HepG2 (cell line): ENCODE results near the gene RAET1E. TPM values are rescaled to one million over a fixed set of nuclear protein-coding genes. Genes with fewer than 3 reads are reported as not detected.
"Not testable (repeated sequence)": the region's sequence is repeated elsewhere in the genome, so short reads cannot be mapped to it uniquely, and the experiment has no call there.

ENCODE experiments used
- ATAC-seq: fragments of 200-7000 bp; cut with Tn5 transposase; 3 replicates; pipeline ENCODE4 v1.9.1; 2020; ENCODE audit warnings: mild to moderate bottlenecking, moderate library complexity
- BruUV-seq: library from RNA; stranded (reverse); fragments of 400-500 nt; replicated peaks from 2 replicates; lab custom pipeline; 2021; lab: Mats Ljungman, UMichigan
- CTCF ChIA-PET: fragments of 300-600 bp; formaldehyde crosslinking; extraction: SDS; loops from one replicate; lab custom pipeline; 2021; ENCODE audit warnings: low total read pairs, inconsistent platforms, low intra/inter-chr PET ratio; lab: Yijun Ruan, JAX
- POLR2A ChIA-PET: fragments of 350-600 bp; sonication (Branson Sonifier 250); formaldehyde crosslinking; loops from one replicate; lab custom pipeline; 2020; ENCODE audit warnings: antibody characterized with exemption, inconsistent platforms; lab: Yijun Ruan, JAX
- DNase-seq: peaks from one replicate; pipeline ENCODE4 v3.0.0-alpha.2; 2015; ENCODE audit warnings: low spot score
- FAIRE-seq: peaks from 3 replicates; lab custom pipeline; 2011; peaks lifted over from hg19 to GRCh38; lab: Jason Lieb, UNC
- H2AFZ ChIP-seq: one replicate; pipeline ENCODE4 v1.6.1; 2011; ENCODE audit warnings: low read length, inconsistent platforms
- H3K27ac ChIP-seq: fragments of 300-600 bp; 3 replicates; pipeline ENCODE4 v1.8.0; 2011; ENCODE audit warnings: mixed run types, mild to moderate bottlenecking, mixed read lengths, low read length, inconsistent platforms; ENCODE audit not compliant: insufficient read depth; ENCODE audit errors: extremely low read length
- H3K27me3 ChIP-seq, 2 experiments: fragments of 200-600 bp in 1 of 2; 2 replicates in 1 of 2; 3 replicates in 1 of 2; pipeline versions ENCODE4 v1.6.0 to v1.8.0; 2011; ENCODE audit warnings: low read length in 2 of 2, mild to moderate bottlenecking in 2 of 2, moderate library complexity in 2 of 2, inconsistent platforms in 1 of 2; ENCODE audit not compliant: insufficient read depth in 2 of 2, control insufficient read depth in 1 of 2
- H3K36me3 ChIP-seq, 2 experiments: fragments of 200-600 bp in 1 of 2; replicated peaks in 1 of 2; 2 replicates in 1 of 2; 3 replicates in 1 of 2; pipeline versions ENCODE4 v1.5.1 to v1.8.0; 2011; ENCODE audit warnings: low read length in 2 of 2, inconsistent platforms in 1 of 2; ENCODE audit not compliant: insufficient read depth in 2 of 2, control insufficient read depth in 1 of 2
- H3K4me1 ChIP-seq: 2 replicates; pipeline ENCODE4 v1.5.1; 2012; ENCODE audit warnings: low read length, inconsistent platforms; ENCODE audit not compliant: insufficient read depth
- H3K4me2 ChIP-seq: 2 replicates; pipeline ENCODE4 v1.6.0; 2011; ENCODE audit warnings: low read depth, low read length, inconsistent platforms
- H3K4me3 ChIP-seq, 3 experiments: fragments of 200-600 bp in 1 of 3; sonication (generic), shearing (Covaris generic) in 1 of 3; replicated peaks in 1 of 3; 2 replicates each; pipeline ENCODE4 v1.5.1; 2011 to 2016; ENCODE audit warnings: low read length in 3 of 3, inconsistent platforms in 2 of 3, low read depth in 2 of 3, mild to moderate bottlenecking in 2 of 3, control low read depth in 1 of 3, mixed read lengths in 1 of 3; ENCODE audit not compliant: insufficient read depth in 1 of 3
- H3K79me2 ChIP-seq: one replicate; pipeline ENCODE4 v1.6.1; 2011; ENCODE audit warnings: low read length, inconsistent platforms; ENCODE audit not compliant: insufficient read depth
- H3K9ac ChIP-seq: 2 replicates; pipeline ENCODE4 v1.6.0; 2011; ENCODE audit warnings: mild to moderate bottlenecking, low read depth, low read length, inconsistent platforms; ENCODE audit not compliant: insufficient read depth
- H3K9me3 ChIP-seq: 2 replicates; pipeline ENCODE4 v1.5.1; 2012; ENCODE audit warnings: mild to moderate bottlenecking, low read length
- H4K20me1 ChIP-seq: 2 replicates; pipeline ENCODE4 v1.6.0; 2011; ENCODE audit warnings: inconsistent platforms, mild to moderate bottlenecking, low read length, moderate library complexity; ENCODE audit not compliant: insufficient read depth
- NONO ChIP-seq, 2 experiments: fragments of 450-650 bp in 1 of 2; sonication (generic) in 1 of 2; formaldehyde crosslinking in 1 of 2; IDR thresholded peaks in 1 of 2; conservative IDR thresholded peaks in 1 of 2; 2 replicates each; pipeline versions ENCODE4 v1.6.1 to v1.8.0; 2017 to 2022; ENCODE audit warnings: mild to moderate bottlenecking in 1 of 2, missing genetic modification reagents in 1 of 2, moderate library complexity in 1 of 2
- SNRNP70 ChIP-seq: fragments of 200-400 bp; formaldehyde crosslinking; IDR thresholded peaks from 2 replicates; pipeline ENCODE4 v1.6.1; 2017; ENCODE audit warnings: mild to moderate bottlenecking, low read depth, low read length, moderate library complexity
- ZNF616 ChIP-seq: sonication (generic); formaldehyde crosslinking; IDR thresholded peaks from 2 replicates; pipeline ENCODE4 v1.5.0; 2020; ENCODE audit warnings: low read depth, mild to moderate bottlenecking, missing genetic modification reagents
- ZNF772 ChIP-seq: sonication (generic); formaldehyde crosslinking; IDR thresholded peaks from 2 replicates; pipeline ENCODE4 v1.5.0; 2020; ENCODE audit warnings: mild to moderate bottlenecking, missing genetic modification reagents
- WGBS: methylation state at CpG from one replicate; pipeline ENCODE4 v1.1.6; 2017; ENCODE audit warnings: low lambda C conversion rate; 5-methylcytosine and 5-hydroxymethylcytosine counted together
- in situ Hi-C: cut with HindIII; loops from 2 replicates; pipeline ENCODE4 v1.10.0; 2017; ENCODE audit warnings: low pct_unique_long_range_greater_than_20kb; ENCODE audit not compliant: extremely low pct_ligation_motif_present
- intact Hi-C: fragments of 100-400 bp; cut with micrococcal nuclease; formaldehyde crosslinking; loops from one replicate; pipeline ENCODE4 v1.10.0; 2022; ENCODE audit not compliant: unreplicated experiment
- polyA plus RNA-seq, 8 experiments: library from polyadenylated mRNA; depleted of rRNA in 3 of 8; stranded (reverse) in 7 of 8; unstranded in 1 of 8; fragments of >200 nt; fragmentation: Illumina TruSeq in 4 of 8; extraction: Trizol in 4 of 8; gene quantifications; 2 replicates each; pipeline versions ENCODE4 v1.2.1 to v1.2.3, GENCODE V29; 2011 to 2016; ENCODE audit warnings: low read depth in 4 of 8, missing spikeins in 1 of 8, mixed read lengths in 1 of 8; ENCODE audit not compliant: insufficient read depth in 1 of 8
- total RNA-seq, 5 experiments: library from RNA; depleted of rRNA; stranded (reverse); fragments of >200 nt; fragmentation: Illumina TruSeq; extraction: Trizol; gene quantifications; 2 replicates each; pipeline ENCODE4 v1.2.3, GENCODE V29; 2016; ENCODE audit warnings: low read depth in 1 of 5
- TF ChIP-seq, protein P1 (sequence below): IDR thresholded peaks from 2 replicates; pipeline ENCODE4 v1.6.1; 2018; ENCODE audit warnings: missing genetic modification reagents, mild to moderate bottlenecking, missing compliant biosample characterization
- TF ChIP-seq, protein P2 (sequence below): sonication (generic); formaldehyde crosslinking; IDR thresholded peaks from 2 replicates; pipeline ENCODE4 v1.5.0; 2020; ENCODE audit warnings: mild to moderate bottlenecking, missing genetic modification reagents
- TF ChIP-seq, protein P3 (sequence below): sonication (generic); formaldehyde crosslinking; IDR thresholded peaks from 2 replicates; pipeline ENCODE4 v1.9.0; 2022; ENCODE audit warnings: missing genetic modification reagents, mild to moderate bottlenecking, borderline replicate concordance

Gene RAET1E
- total and polyA plus RNA-seq, 2 of the 13 experiments (the other 11 are each of a cell fraction or from before 2014, with no cell fraction given) = not detected

DNA sequence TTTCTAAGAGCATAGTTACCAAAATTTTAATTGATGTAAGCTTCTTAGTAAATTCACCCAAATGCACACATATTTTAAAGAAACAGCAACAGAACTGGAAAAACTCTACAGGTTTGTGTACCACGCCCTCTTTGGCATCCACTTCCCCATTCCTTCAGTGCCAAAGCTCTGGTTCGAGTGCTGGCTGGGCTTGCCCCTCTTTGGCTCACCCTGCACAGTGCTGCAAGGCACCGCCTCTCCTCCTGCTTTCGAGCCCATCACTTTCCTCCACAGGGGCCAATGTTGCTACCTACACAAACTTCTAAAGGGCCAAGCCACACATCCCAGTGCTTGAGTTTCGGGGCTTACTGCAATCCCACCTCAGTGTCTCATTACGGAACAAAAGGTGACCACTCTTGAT, 43.4 kb downstream of the RAET1E start:
- FAIRE-seq (no peak), DNase-seq (no peak), ATAC-seq (peak; percentile 20)
- H3K27me3 ChIP-seq = no peaks in the 10 kb centered on the region
- in situ Hi-C loops = no loop called here
- H3K9ac ChIP-seq = no peak overlapping the region
- H3K4me3 ChIP-seq = no peak overlapping the region
- H3K27ac ChIP-seq = peak overlapping the region; percentile 44
- H4K20me1 ChIP-seq = peaks cover 9% of the 10 kb centered on the region; the same call in 1 of the 2 replicates
- H3K9me3 ChIP-seq = no peaks in the 10 kb centered on the region
- ChIA-PET POLR2A (interaction anchor here (1.0 kb wide), 1 partner anchor 105 kb away, joined by 3 read pairs; the partner anchor contains the start of gene PCMT1), CTCF (no interaction called here)
- WGBS = 91% methylated on average over 6 of the region's 6 CpGs
- no peak overlapping the region for H2AFZ ChIP-seq
- peak overlapping the region; percentile 54; the same call in 1 of the 2 replicates for H3K4me2 ChIP-seq
- peaks cover 16% of the 10 kb centered on the region for H3K79me2 ChIP-seq
- no TSS peak for BruUV-seq
- TF ChIP-seq, protein P1, sequence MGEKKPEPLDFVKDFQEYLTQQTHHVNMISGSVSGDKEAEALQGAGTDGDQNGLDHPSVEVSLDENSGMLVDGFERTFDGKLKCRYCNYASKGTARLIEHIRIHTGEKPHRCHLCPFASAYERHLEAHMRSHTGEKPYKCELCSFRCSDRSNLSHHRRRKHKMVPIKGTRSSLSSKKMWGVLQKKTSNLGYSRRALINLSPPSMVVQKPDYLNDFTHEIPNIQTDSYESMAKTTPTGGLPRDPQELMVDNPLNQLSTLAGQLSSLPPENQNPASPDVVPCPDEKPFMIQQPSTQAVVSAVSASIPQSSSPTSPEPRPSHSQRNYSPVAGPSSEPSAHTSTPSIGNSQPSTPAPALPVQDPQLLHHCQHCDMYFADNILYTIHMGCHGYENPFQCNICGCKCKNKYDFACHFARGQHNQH = no peak
- TF ChIP-seq SNRNP70 (no peak), NONO (IDR thresholded peaks at IDR 0.05) (no peak), NONO (CRISPR knock-in tag; conservative IDR thresholded peaks at IDR 0.05) (no peak), ZNF772 (CRISPR knock-in tag) (0 out of 2 replicates have a peak, but pooled peaks have one; percentile 18), ZNF616 (CRISPR knock-in tag) (0 out of 2 replicates have a peak, but pooled peaks have one; percentile 32)
- H3K36me3 ChIP-seq = peaks cover 0 to 25% of the 10 kb centered on the region in 2 experiments; a peak in 2 of 5 replicates
- peaks cover 46% of the 10 kb centered on the region for H3K4me1 ChIP-seq
- intact Hi-C loops = no loop called here

DNA sequence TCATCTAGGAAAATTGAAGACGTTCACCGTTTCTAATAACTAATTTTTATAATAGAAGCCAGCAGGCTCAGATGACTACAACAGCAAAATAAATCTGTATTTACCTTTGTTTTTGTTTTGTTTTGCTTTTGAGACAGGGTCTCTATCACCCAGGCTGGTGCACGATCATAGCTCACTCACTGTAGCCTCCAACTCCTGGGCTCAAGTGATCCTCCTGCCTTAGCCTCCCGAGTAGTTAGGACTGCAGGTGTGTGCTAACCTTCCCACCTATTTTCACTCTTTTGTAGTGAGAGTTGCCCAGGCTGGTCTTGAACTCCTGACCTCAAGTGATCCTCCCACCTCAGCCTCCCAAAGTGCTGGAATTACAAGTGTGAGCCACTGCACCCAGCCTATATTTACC, 43.9 kb downstream of the RAET1E start:
- H3K4me2 ChIP-seq, H3K27me3 ChIP-seq, H4K20me1 ChIP-seq, H3K4me3 ChIP-seq, H3K9ac ChIP-seq, intact Hi-C loops, H3K9me3 ChIP-seq, DNase-seq, POLR2A ChIA-PET, CTCF ChIA-PET, FAIRE-seq, in situ Hi-C loops, H2AFZ ChIP-seq, BruUV-seq, H3K27ac ChIP-seq, ATAC-seq: not testable (repeated sequence)
- peaks cover 0 to 25% of the 10 kb centered on the region in 2 experiments; a peak in 2 of 5 replicates for H3K36me3 ChIP-seq
- WGBS = 96% methylated on average over 4 of the region's 4 CpGs
- TF ChIP-seq, protein P2, sequence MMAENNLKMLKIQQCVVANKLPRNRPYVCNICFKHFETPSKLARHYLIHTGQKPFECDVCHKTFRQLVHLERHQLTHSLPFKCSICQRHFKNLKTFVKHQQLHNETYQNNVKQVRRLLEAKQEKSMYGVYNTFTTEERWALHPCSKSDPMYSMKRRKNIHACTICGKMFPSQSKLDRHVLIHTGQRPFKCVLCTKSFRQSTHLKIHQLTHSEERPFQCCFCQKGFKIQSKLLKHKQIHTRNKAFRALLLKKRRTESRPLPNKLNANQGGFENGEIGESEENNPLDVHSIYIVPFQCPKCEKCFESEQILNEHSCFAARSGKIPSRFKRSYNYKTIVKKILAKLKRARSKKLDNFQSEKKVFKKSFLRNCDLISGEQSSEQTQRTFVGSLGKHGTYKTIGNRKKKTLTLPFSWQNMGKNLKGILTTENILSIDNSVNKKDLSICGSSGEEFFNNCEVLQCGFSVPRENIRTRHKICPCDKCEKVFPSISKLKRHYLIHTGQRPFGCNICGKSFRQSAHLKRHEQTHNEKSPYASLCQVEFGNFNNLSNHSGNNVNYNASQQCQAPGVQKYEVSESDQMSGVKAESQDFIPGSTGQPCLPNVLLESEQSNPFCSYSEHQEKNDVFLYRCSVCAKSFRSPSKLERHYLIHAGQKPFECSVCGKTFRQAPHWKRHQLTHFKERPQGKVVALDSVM (CRISPR knock-in tag) = peak; percentile 72
- TF ChIP-seq, protein P3, sequence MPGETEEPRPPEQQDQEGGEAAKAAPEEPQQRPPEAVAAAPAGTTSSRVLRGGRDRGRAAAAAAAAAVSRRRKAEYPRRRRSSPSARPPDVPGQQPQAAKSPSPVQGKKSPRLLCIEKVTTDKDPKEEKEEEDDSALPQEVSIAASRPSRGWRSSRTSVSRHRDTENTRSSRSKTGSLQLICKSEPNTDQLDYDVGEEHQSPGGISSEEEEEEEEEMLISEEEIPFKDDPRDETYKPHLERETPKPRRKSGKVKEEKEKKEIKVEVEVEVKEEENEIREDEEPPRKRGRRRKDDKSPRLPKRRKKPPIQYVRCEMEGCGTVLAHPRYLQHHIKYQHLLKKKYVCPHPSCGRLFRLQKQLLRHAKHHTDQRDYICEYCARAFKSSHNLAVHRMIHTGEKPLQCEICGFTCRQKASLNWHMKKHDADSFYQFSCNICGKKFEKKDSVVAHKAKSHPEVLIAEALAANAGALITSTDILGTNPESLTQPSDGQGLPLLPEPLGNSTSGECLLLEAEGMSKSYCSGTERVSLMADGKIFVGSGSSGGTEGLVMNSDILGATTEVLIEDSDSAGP (CRISPR knock-in tag) = 0 out of 2 replicates have a peak, but pooled peaks have one; percentile 13
- peaks cover 40% of the 10 kb centered on the region for H3K4me1 ChIP-seq
- peaks cover 13% of the 10 kb centered on the region for H3K79me2 ChIP-seq
